Glutamatergic neuron (in vitro differentiated cells): ENCODE measurements around the gene D2HGDH. TPM values are rescaled to one million over a fixed set of nuclear protein-coding genes. Genes with fewer than 3 reads are reported as not detected.

Experiments used
- DNase-seq: peaks from one replicate; pipeline ENCODE4 v3.0.0; 2022
- H3K27ac Mint-ChIP-seq: one replicate; pipeline ENCODE4 v1.8.0; 2020; ENCODE audit warnings: mild to moderate bottlenecking, mixed read lengths, inconsistent platforms; ENCODE audit not compliant: unreplicated experiment
- H3K27me3 Mint-ChIP-seq: one replicate; pipeline ENCODE4 v1.8.0; 2020; ENCODE audit warnings: mild to moderate bottlenecking, moderate library complexity, mixed read lengths, inconsistent platforms; ENCODE audit not compliant: unreplicated experiment
- H3K36me3 Mint-ChIP-seq: one replicate; pipeline ENCODE4 v1.8.0; 2020; ENCODE audit warnings: mild to moderate bottlenecking, mixed read lengths, inconsistent platforms; ENCODE audit not compliant: unreplicated experiment
- H3K4me1 Mint-ChIP-seq: one replicate; pipeline ENCODE4 v1.8.0; 2020; ENCODE audit warnings: mild to moderate bottlenecking, low read depth, mixed read lengths, inconsistent platforms; ENCODE audit not compliant: unreplicated experiment
- H3K4me3 Mint-ChIP-seq: one replicate; pipeline ENCODE4 v1.8.0; 2020; ENCODE audit warnings: mild to moderate bottlenecking, mixed read lengths, inconsistent platforms; ENCODE audit not compliant: unreplicated experiment
- H3K9me3 Mint-ChIP-seq: one replicate; pipeline ENCODE4 v1.8.0; 2020; ENCODE audit warnings: mild to moderate bottlenecking, moderate library complexity, mixed read lengths, inconsistent platforms; ENCODE audit not compliant: unreplicated experiment
- total RNA-seq: library from RNA; stranded (reverse); fragmentation: NEBNext Ultra II Directional; extraction: Animal tissue kit (Norgen Biotek cat#: 25700); gene quantifications from one replicate; pipeline ENCODE4 v1.2.1, GENCODE V29; 2021; ENCODE audit not compliant: unreplicated experiment
- TF ChIP-seq, protein P1 (sequence below): fragments of 200-600 bp; sonication (generic); IDR thresholded peaks from one replicate; pipeline ENCODE4 v1.5.0; 2021; ENCODE audit not compliant: partially characterized antibody, unreplicated experiment

Gene D2HGDH
- total RNA-seq, 1 donor from 2014 or later = 12.5 TPM

DNA sequence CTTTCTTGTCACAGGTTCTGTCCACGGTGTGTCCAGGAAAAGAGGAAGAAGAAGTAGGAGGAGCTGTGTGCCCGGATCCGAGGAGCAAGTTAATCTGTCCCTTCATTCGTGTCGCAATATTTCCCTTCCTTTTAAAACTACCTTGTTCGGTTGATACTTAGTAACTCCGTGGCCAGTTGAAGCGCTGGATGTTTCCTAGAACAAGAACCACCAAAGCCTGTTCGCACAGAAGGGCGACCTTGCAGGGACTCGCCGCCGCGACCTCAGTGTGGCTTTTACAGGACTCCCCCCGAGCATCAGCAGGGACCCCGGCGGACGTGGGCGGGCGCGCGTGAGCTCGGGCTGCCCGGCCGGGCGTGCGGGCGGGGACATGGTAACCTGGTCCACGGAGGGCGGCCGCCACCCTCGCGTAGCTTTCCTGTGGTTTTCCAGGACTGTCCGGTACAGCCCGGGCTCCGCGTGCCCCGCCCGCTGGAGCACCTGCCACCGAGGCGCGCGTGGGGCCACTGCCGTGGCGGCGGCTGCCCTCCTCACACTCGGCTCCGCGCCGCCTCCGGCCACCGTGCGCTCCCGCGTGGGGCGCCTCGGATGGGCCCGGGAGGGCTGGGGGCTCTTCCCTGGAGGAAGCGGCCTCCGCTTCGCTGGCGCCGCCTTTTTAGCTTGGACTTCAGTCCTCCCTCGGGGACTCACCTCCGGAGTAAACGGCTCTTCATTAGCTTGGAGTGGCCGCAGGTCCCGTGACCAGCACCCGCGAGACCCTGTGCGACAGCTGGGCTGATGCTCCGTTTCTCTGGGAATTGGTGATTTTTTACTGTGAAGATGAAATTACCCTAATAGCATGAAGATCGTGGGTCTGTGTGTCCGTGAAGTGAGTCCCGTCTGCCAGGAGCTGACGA is 9.2 kb upstream of the D2HGDH start:
- Mint-ChIP-seq H3K36me3 (peaks cover 29% of the 10 kb centered on the region), H3K4me1 (no peaks in the 10 kb centered on the region), H3K27me3 (peaks cover 4% of the 10 kb centered on the region), H3K27ac (no peak overlapping the region), H3K9me3 (peaks cover 16% of the 10 kb centered on the region), H3K4me3 (no peak overlapping the region)
- no peak for DNase-seq
- TF ChIP-seq, protein P1, sequence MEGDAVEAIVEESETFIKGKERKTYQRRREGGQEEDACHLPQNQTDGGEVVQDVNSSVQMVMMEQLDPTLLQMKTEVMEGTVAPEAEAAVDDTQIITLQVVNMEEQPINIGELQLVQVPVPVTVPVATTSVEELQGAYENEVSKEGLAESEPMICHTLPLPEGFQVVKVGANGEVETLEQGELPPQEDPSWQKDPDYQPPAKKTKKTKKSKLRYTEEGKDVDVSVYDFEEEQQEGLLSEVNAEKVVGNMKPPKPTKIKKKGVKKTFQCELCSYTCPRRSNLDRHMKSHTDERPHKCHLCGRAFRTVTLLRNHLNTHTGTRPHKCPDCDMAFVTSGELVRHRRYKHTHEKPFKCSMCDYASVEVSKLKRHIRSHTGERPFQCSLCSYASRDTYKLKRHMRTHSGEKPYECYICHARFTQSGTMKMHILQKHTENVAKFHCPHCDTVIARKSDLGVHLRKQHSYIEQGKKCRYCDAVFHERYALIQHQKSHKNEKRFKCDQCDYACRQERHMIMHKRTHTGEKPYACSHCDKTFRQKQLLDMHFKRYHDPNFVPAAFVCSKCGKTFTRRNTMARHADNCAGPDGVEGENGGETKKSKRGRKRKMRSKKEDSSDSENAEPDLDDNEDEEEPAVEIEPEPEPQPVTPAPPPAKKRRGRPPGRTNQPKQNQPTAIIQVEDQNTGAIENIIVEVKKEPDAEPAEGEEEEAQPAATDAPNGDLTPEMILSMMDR = no peak

DNA sequence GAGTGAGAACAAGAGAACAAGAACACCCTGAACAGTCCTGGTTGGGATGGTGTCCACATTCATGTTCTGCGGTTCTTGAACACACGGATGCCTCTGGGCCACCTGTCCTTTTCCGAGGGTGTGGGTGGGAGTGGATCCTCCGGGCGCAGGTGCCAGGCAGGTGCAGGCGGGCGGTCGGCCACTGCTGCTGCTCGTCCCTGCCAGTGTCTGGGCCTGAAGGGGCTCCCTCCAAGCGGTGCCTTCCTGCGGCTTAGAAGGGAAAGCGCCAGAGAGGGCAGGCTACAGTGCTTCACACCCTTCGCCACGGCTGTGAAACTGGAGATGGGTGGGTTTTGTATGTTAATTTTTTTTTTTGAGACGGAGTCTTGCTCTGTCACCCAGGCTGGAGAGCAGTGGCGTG is 8.0 kb upstream of the D2HGDH start:
- Mint-ChIP-seq H3K36me3 (peaks cover 27% of the 10 kb centered on the region), H3K4me3 (no peak overlapping the region), H3K27ac (no peak overlapping the region), H3K27me3 (peaks cover 5% of the 10 kb centered on the region), H3K4me1 (no peaks in the 10 kb centered on the region), H3K9me3 (peaks cover 15% of the 10 kb centered on the region)
- TF ChIP-seq, protein P1 = no peak
- DNase-seq = no peak

DNA sequence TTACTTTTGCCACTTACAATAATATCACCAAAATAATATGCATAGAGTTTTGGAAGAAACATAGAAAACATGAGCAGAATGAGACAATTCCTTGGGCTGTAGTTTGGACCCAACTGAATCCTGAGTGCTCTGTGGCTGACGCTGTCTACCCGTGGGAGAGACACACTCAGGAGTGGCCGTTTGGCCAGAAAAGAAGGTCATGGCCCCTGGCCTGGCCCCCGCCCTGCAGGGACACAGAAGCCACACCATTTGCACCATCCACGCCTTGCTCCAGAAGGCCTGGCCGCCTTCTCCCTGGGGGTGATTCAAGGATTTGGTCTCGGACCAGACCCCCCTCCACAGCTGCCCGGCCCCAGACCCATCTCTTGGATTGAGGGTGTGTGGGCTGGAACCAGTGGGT is 6.4 kb upstream of the D2HGDH start:
- Mint-ChIP-seq H3K36me3 (peaks cover 15% of the 10 kb centered on the region), H3K27ac (no peak overlapping the region), H3K4me3 (no peak overlapping the region), H3K4me1 (no peaks in the 10 kb centered on the region), H3K27me3 (peaks cover 3% of the 10 kb centered on the region), H3K9me3 (peaks cover 13% of the 10 kb centered on the region)
- no peak for DNase-seq
- TF ChIP-seq, protein P1 = no peak

DNA sequence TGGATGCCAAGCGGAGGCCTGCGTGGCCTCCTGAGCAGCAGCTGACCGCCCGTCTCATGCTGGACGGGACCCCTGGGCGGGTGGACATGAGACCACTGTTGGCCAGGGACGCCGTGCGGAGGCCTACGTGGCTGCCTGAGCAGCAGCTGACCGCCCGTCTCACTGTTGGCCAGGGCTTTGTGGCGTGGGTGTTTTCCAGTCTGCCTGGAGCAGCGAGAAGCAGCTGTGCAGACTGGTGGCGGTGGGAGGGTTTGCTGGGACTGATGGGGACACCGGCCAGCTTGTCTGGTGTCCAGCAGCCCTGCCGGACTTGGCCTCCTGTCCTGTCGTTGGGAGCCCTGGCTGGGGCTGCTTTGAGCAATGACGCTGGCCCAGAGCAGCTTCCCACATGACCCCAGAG is 5.8 kb upstream of the D2HGDH start:
- no peak for DNase-seq
- H3K4me1 Mint-ChIP-seq = no peaks in the 10 kb centered on the region
- H3K27me3 Mint-ChIP-seq = peaks cover 3% of the 10 kb centered on the region
- H3K4me3 Mint-ChIP-seq = no peak overlapping the region
- TF ChIP-seq, protein P1 = no peak
- peaks cover 11% of the 10 kb centered on the region for H3K9me3 Mint-ChIP-seq
- H3K27ac Mint-ChIP-seq = no peak overlapping the region
- H3K36me3 Mint-ChIP-seq = peaks cover 8% of the 10 kb centered on the region

DNA sequence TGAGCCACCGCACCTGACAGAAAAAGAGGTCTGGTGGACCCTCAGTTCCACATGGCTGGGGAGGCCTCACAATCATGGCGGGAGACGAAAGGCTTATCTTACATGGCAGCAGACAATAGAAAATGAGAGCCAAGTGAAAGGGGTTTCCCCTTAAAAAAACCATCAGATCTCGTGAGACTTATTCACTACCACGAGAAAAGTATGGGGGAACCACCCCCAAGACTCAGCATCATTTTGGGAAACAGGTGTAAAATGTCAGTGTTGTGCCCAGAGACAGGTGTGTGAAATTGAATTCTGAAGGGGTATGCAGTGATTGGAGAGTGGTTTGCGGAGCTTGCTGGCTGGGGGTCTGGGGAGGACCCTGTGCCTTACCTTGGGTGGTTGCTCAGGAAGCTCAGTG is 4.6 kb upstream of the D2HGDH start:
- no peak overlapping the region for H3K4me3 Mint-ChIP-seq
- H3K27ac Mint-ChIP-seq = no peak overlapping the region
- peaks cover 3% of the 10 kb centered on the region for H3K27me3 Mint-ChIP-seq
- H3K4me1 Mint-ChIP-seq = no peaks in the 10 kb centered on the region
- H3K9me3 Mint-ChIP-seq = peaks cover 8% of the 10 kb centered on the region
- TF ChIP-seq, protein P1 = no peak
- H3K36me3 Mint-ChIP-seq = peaks cover 3% of the 10 kb centered on the region
- DNase-seq = no peak
